ENCODE data around the gene RLBP1.

Gene RLBP1

DNA sequence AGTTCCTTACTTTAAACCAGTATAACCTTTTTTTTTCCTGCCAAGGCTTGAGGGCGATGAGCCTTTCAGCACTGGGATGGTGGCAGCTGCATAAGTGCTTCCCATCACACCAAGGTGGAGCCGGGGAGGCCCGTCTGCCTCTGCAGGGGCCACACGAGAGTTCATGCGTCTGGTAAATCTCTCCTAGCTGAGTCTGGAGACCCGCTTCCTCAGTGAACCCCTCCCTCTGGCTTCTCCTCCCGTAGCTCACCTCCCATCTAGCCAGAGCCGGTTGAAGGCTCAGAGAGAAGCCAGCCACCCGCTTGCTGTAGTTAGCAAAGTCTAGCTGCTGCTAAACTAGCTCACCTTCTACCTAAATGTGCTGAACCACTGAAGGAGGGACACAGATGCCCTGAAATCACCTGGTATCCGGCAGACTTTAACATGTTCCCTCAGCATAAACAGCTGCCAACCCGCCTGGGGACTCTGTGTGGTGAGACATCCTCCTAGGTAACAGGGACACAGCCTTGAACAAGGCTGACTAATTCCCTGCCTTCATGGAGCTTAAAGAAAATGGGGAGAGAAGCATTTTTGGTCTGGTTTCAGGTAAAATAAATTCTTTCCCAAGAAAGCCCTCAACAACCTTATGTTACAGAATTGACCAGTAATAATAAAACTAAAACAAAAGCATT is 42.9 kb downstream of the RLBP1 start:
- DNase-seq (ENCODE audit: low spot score): no peak

DNA sequence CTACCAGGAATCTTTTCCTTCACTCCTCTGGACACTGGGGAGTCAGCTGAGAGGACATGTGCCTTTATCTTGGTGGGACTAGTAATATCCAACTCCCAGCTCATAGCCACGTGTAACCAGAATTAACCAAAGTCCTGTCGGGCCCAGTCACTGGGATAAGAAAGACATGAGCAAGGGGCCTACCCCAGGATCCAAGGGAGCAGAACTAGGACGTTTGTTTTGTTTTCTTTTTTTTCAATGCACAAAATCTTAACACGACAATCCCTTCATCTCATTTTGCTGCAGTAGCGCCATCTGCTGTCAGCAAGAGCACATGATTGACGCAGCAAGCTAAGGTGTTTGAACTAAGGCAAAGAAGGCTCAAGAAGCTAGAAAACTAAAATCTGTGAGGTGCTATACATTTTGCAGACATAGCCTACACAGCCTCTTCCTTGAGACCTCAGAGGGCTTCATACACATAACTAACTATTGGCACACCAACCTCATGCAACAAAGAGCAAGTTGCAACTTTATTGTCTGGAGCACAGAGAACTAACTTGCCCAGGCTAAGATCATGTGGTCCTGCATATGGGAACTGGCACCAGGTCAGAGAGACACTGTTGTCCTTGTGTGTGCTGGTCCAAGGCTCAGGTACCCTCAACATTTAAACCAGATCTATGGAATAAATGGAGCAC is 43.6 kb downstream of the RLBP1 start:
- peak; percentile 63 for DNase-seq (ENCODE audit: low spot score)

DNA sequence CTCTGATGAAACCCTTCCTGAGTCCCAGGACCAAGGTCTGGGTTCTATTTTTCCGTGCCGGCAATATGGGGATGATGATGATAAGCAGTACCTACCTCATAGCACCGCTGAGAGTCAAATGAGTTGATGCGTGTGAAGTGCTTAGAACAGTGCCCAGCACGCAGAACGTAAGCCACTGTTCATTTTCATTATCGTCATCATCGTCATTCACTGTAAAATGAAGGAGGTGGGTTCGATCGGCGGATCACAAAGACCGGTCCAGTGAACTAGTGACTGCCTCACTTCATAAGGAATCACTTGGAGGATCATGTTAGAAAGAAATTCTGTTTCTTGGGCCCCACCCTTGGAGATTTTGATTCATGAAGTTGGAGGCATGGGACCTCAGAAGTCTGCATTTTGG is 44.3 kb downstream of the RLBP1 start:
- DNase-seq (ENCODE audit: low spot score): no peak

DNA sequence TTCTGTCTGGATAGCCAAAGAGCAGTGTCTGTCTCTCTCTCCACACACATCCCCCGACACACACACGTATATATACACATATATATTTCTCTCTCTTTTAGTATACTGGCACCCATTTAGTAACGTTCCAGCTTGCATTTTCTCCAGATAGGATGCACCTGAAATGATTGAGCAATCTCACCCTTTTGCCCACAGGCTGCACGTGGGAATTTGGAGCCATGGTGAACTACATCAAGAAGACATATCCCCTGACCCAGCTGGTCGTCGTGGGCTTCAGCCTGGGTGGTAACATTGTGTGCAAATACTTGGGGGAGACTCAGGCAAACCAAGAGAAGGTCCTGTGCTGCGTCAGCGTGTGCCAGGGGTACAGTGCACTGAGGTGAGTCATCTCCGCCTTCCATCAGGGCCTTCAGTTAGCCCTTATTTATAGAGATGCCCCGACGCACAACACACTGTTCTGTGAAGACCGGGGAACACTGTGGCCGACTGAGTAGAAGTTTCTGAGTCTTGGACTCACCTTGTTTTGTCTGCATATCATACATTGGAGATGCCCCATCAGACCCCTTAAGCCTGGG is 45.7 kb downstream of the RLBP1 start:
- no peak for DNase-seq (ENCODE audit: low spot score)

DNA sequence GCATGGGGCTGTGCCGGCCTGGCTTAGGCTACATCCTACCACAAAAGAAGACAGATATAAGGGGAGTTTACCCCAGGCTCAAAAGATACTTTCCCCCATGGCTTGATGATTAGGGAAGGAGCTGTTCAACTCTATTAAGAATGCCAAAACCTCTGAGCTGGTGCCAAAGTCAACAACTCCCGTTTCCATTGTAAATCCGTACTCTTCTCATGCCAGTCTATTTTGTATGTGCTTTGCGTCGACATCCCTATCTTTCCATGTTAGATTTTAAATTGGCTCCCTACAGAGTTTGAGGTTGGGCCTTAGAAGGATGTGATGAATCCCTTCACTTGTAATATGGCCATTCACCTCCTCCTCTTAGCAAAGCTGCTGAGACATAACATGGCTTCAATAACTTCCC is 46.9 kb downstream of the RLBP1 start:
- DNase-seq (ENCODE audit: low spot score): no peak

DNA sequence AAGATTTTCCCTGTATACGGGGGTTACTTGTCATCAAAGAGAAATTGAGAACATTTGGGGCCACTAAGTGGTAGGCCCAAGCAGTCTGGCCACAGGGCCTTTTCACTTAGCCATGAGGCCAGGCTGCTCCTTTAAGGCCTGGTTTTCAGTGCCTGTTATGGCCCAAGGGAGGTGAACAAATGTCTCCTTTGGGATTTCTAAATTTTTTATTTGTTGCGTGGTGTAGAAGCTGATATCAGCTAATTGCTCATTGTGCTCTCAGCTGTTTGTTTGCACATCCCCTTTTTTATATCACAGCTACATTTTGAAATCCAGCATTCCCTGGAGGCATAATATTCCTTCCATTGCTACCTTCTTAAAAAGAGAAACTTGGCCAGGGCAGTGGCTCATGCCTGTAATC is 48.5 kb downstream of the RLBP1 start:
- no peak for DNase-seq (ENCODE audit: low spot score)

DNA sequence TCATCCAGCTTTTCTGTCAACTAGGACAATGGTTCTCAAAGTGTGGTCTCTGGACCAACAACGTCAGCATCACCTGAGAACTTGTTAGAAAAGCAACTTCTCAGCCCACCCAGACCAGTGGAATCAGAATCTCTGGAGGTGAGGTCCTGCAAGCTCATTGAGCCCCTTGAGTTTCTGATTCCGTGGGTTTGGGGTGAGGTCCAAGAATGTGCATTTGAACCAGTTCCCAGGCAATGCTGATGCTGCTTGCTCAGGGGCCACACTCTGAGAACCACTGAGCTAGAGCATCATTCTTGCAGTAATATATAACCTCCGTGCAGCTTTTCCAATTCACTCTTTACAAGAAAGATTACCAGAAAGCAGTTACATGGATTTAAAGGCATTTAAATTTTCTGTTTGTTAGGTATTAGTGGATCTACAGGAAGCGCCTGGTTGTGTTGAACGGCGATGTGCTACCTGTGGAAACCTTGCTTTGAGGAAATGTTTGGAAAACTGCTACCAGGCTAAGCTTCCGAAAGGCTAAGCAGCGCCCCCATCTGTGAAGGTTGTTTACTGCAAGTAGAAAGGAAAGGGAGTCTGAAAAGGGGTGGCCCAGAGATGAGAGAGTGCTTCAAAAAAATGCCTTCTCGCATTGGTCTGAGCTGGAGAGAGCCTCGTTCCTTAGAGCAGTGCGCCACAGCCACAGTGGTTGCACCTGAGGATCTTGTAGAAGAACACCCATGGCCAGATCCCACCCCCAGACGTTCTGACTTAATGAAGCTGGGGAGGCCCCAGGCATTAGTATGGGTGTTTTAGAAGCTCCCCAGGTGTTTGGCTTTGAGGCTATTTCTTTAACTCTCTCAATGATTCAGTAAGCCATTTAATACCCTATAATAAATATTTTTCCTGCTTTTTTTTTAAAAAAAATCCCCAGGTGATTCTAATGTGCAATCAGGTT is 50.0 kb downstream of the RLBP1 start:
- peak; percentile 31 for DNase-seq (ENCODE audit: low spot score)

DNA sequence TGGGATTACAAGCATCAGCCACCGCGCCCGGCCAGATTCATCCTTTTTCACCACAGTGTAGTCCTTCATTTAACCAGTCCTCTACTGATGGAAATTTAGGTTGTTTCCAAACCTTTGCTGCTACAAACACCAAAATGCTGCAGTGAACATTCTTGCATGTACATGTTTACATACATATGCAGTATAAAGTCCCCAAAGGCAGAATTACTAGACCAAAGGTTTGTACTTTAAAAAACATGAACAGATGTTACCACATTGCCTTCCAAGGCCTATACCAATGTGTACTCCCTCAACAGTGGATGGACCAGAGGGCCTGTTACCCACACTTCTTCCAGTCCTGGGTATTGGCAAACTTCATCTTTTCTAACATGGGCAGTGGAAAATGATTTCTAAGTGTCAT is 51.0 kb downstream of the RLBP1 start:
- no peak for DNase-seq (ENCODE audit: low spot score)

DNA sequence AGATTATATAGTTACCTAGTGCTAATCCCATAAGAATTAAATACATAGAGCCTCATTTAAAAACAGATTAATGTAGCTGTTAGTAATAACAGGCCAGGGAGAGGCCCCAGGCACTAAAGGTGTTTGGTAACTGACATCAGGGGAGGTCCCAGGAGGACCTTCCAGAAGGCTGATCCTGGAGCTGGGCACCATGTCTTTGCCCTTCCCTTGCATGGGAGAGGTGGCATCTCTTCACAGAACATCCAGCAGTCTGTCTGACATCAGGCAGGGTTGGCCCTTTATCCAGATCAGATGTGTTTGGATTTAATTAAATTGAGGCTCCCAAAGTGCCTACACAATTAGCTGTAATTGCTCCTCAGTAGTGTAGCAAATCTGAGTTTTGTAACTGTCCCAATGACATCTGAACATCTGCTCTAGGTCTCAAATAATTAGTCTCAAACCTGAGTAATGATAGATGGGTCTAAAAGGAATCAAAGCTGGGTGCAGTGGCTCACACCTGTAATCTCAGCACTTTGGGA is 53.0 kb downstream of the RLBP1 start:
- no peak for DNase-seq (ENCODE audit: low spot score)

DNA sequence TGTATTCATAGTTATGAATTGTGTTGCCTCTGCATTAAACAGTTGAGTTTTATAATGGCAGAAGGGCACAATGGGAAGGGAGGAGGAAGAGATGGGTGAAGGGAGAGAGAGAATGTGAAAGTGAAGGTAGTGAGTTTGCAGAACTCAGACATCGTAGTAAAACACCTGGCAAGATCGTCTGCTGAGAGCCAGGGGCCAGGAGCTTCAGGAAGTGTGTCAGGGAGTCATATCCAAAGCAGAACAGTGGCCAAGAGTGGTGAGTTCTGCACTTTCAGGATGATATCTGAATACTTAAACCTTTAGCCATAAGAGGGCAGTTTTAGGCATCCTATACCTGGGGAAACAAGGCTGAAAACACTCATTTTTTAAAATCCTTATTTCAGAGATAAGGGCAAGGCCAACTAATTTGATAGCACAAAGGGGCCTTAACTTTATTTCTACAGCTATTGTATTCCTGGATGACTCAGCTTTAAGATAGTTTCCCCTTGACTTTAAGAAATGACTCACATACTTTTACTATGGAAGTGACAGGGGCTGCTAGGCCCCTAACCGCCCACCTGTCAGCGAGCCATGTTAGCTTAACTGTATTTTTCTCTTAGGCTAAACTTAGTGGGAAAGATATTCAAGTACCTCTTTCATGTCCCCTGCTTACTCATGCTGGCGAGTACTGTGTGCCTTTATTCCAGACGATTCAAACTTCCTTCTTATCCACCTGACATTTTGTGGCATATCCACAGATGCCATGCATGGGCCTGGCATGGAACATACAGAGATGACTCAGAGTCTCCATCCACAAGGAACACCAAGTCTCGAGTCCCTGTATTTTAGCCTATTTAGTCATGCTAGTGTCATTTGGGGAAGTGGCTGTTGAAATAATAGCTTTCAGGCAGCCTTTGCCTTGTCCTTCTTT is 53.9 kb downstream of the RLBP1 start:
- peak; percentile 85 for DNase-seq (ENCODE audit: low spot score)

DNA sequence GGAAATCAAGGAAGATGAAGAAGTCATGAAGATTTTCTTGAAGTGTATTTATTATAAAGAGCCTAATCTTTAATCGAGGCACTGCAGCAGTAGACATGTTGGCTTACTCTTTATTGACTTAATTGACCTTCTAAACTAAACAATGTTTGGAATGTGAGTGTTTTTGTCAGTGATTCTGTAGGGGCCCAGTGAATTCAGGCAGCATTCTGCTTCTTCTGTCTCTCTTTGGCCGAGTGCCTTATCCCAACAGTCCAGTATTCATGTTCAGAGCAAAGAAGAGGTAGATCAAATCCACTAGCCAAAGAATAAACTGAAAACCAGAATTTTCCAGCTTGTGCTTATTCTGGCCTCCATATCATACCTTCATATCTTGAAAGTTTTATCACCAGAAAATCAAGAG is 55.7 kb downstream of the RLBP1 start:
- no peak for DNase-seq (ENCODE audit: low spot score)

DNA sequence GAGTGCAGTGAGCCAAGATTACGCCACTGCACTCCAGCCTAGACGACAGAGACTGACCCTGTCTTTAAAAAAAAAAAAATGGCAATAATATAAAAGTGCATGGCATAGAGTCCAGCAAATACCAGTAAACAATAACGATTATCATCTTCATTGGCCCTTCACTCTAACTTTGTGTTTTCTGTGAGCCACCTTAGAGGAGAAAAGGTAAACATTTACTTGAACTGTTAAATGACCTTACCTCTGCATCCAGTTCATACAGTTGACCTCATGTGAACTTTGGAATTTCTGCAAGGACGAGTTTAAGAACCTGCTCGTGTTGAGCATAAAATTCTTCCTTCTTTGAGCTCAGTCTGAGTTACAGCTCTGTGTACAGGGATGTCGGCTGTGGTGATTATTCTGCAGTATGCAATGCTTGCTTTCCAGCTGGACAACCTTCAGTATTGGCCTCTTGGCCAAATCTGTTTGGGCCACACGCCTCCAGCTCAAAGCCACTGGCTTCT is 56.6 kb downstream of the RLBP1 start:
- DNase-seq (ENCODE audit: low spot score): no peak

DNA sequence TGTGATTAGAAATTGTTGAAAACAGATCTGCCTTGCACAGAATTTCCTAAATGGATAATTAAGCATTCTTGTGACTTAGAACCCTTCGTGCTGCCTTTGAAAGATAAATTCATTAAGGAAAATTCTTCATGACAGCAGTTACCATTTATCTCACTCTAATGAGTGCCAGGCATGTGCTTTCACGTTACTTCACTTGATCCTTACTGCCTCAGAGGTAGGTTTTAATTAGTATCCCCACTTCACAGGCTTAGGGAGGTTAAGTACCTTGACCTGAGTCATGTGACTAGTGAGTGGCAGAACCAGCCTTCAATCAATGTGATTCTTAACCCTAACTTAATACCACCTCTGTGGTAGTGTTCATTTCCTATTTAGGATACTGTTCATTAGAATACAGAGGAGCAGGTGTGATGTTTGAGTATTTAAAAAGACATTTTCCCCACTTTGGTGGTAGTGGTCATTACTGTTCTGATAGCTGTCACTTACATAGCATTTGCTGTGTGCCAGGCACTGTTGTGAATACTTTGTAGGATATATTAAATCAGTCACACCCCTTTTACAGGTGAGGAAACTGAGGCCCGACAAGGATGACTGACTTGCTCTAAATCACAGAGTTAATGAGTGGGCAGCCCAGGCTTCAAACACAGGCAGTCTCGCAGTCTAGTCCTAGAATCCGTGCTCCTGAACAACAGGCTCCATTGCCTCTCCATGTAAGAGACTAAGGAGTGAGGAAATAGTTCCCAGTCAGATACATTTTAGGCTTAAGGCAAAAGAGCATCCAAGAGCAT is 57.9 kb downstream of the RLBP1 start:
- no peak for DNase-seq (ENCODE audit: low spot score)

DNA sequence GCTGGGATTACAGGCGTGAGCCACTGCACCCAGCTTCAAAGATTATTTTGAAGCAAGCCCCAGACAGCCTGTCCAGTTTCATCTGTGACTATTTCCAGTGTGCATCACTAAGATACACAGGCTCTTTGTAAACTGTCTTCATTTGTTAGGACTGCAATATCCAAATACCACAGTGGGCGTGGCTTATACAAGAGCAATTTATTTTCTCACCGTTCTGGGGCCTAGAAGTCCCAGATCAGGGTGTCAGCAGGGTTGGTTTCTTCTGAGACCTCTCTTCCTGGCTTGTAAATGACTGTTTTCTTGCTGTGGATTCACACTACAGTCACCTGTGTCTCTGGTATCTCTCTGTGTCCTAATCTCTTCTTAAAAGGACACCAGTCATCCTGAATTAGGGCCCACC is 59.7 kb downstream of the RLBP1 start:
- no peak for DNase-seq (ENCODE audit: low spot score)

All from SW480 (cell line).